ENCODE data around the gene CDK14. TPM values are rescaled to one million over a fixed set of nuclear protein-coding genes. Genes with fewer than 3 reads are reported as not detected.

The CDK14 gene
- total RNA-seq, 1 donor from 2014 or later, result 21.6 TPM

- DNase-seq (ENCODE audit: low spot score) (no peak), ATAC-seq (no peak)
These were observed 236.6 kb downstream of the CDK14 start for GRCh38 chr7:90832726-90833125.

GRCh38 chr7:90833443-90833842 lies 237.3 kb downstream of the CDK14 start:
- no peak for ATAC-seq
- no peak for DNase-seq (ENCODE audit: low spot score)

- ATAC-seq (no peak), DNase-seq (ENCODE audit: low spot score) (no peak)
These were observed 238.7 kb downstream of the CDK14 start for GRCh38 chr7:90834771-90835170.

- no peak for ATAC-seq
- DNase-seq (ENCODE audit: low spot score), result no peak
These were observed 239.7 kb downstream of the CDK14 start for GRCh38 chr7:90835861-90836260.

- DNase-seq (ENCODE audit: low spot score), result no peak
- peak; percentile 94 for ATAC-seq
These were observed 240.8 kb downstream of the CDK14 start for GRCh38 chr7:90836937-90837336.

- ATAC-seq, result no peak
- no peak for DNase-seq (ENCODE audit: low spot score)
These were observed 242.7 kb downstream of the CDK14 start for GRCh38 chr7:90838799-90839198.

- DNase-seq (ENCODE audit: low spot score) (no peak), ATAC-seq (no peak)
These were observed 243.2 kb downstream of the CDK14 start for GRCh38 chr7:90839316-90839715.

GRCh38 chr7:90839727-90840291 lies 243.7 kb downstream of the CDK14 start:
- ATAC-seq, result no peak
- DNase-seq (ENCODE audit: low spot score), result no peak

GRCh38 chr7:90841759-90842429 lies 245.8 kb downstream of the CDK14 start:
- no peak for ATAC-seq
- DNase-seq (ENCODE audit: low spot score), result no peak

GRCh38 chr7:90842430-90842788 lies 246.3 kb downstream of the CDK14 start:
- ATAC-seq (no peak), DNase-seq (ENCODE audit: low spot score) (no peak)

- DNase-seq (ENCODE audit: low spot score) (no peak), ATAC-seq (peak; percentile 34)
These were observed 247.4 kb downstream of the CDK14 start for GRCh38 chr7:90843472-90843871.

- DNase-seq (ENCODE audit: low spot score) (no peak), ATAC-seq (no peak)
These were observed 248.3 kb downstream of the CDK14 start for GRCh38 chr7:90844421-90844820.

GRCh38 chr7:90846192-90846591 lies 250.1 kb downstream of the CDK14 start:
- DNase-seq (ENCODE audit: low spot score) (no peak), ATAC-seq (no peak)

- ATAC-seq (no peak), DNase-seq (ENCODE audit: low spot score) (no peak)
These were observed 253.9 kb downstream of the CDK14 start for GRCh38 chr7:90850066-90850465.

- DNase-seq (ENCODE audit: low spot score) (no peak), ATAC-seq (no peak)
These were observed 254.3 kb downstream of the CDK14 start for GRCh38 chr7:90850471-90850870.

- no peak for DNase-seq (ENCODE audit: low spot score)
- no peak for ATAC-seq
These were observed 257.1 kb downstream of the CDK14 start for GRCh38 chr7:90853205-90853604.

GRCh38 chr7:90856351-90857070 lies 260.4 kb downstream of the CDK14 start:
- no peak for ATAC-seq
- DNase-seq (ENCODE audit: low spot score), result no peak

GRCh38 chr7:90857603-90858002 lies 261.5 kb downstream of the CDK14 start:
- ATAC-seq (no peak), DNase-seq (ENCODE audit: low spot score) (no peak)

- no peak for DNase-seq (ENCODE audit: low spot score)
- ATAC-seq, result no peak
These were observed 262.4 kb downstream of the CDK14 start for GRCh38 chr7:90858546-90858945.

GRCh38 chr7:90859521-90859920 lies 263.4 kb downstream of the CDK14 start:
- ATAC-seq, result no peak

GRCh38 chr7:90864088-90864487 lies 268.0 kb downstream of the CDK14 start:
- DNase-seq (ENCODE audit: low spot score) (no peak), ATAC-seq (no peak)

More at GRCh38 chr7:90859521-90859920, 263.4 kb downstream of the CDK14 start:
- DNase-seq (ENCODE audit: low spot score), result no peak

GRCh38 chr7:90869335-90869734 lies 273.2 kb downstream of the CDK14 start:
- no peak for DNase-seq (ENCODE audit: low spot score)
- ATAC-seq, result no peak

All from left lobe of liver (tissue), 2 donors.